Astrocyte (in vitro differentiated cells and primary cell): ENCODE data around the gene CCN5.

Source experiments
- CTCF ChIP-seq: IDR thresholded peaks from 2 replicates; pipeline ENCODE4 v1.5.1; 2011; ENCODE audit warnings: low read depth, mild to moderate bottlenecking, inconsistent platforms, low read length, moderate library complexity; ENCODE audit not compliant: insufficient read depth
- EZH2 ChIP-seq: IDR thresholded peaks from 2 replicates; pipeline ENCODE4 v1.6.1; 2012; ENCODE audit warnings: mild to moderate bottlenecking, low read length, inconsistent platforms; ENCODE audit not compliant: insufficient read depth

GRCh38 chr20:44715499-44716308, 535 bp downstream of the CCN5 start:
- TF ChIP-seq CTCF = no peak
- no peak for TF ChIP-seq EZH2
